Measurements from ENCODE around the gene PCDHA4. TPM values are rescaled to one million over a fixed set of nuclear protein-coding genes. Genes with fewer than 3 reads are reported as not detected.

Gene PCDHA4
- total RNA-seq, 1 experiment from 2014 or later, result not detected

GRCh38 chr5:140796718-140797095 is 10.2 kb upstream of the PCDHA4 start:
- POLR2A ChIA-PET, result no interaction called here
- RAD21 ChIA-PET (ENCODE audit: low non-redundant PET in 1 of 2, low total read pairs in 2 of 2, uncharacterized antibody in 2 of 2, unreplicated experiment in 2 of 2), result no interaction called here
- no peak overlapping the region for H3K4me3 ChIP-seq (replicated peaks in 1 of 2; ENCODE audit: low read depth in 1 of 2, low read length in 2 of 2)
- no peak overlapping the region for H2AFZ ChIP-seq (ENCODE audit: low read depth, low read length, poor library complexity, severe bottlenecking)
- no peaks in the 10 kb centered on the region; a peak in 1 of 4 replicates for H3K9me3 ChIP-seq (ENCODE audit: control insufficient read depth in 1 of 2, insufficient read depth in 1 of 2, low read depth in 1 of 2, low read length in 2 of 2)
- H3K27ac ChIP-seq (ENCODE audit: low read depth, low read length), result no peak overlapping the region
- no peaks in the 10 kb centered on the region for H4K20me1 ChIP-seq (ENCODE audit: insufficient read depth)
- no peaks in the 10 kb centered on the region for H3K79me2 ChIP-seq (ENCODE audit: insufficient read depth, low read length)
- no peaks in the 10 kb centered on the region for H3K9me2 ChIP-seq (ENCODE audit: insufficient read depth)
- CTCF ChIA-PET, result no interaction called here
- TF ChIP-seq SIN3A (IDR thresholded peaks at IDR 0.05; ENCODE audit: low read depth) (no peak), TCF7L2 (IDR thresholded peaks at IDR 0.05; ENCODE audit: borderline replicate concordance, extremely low read depth, insufficient read depth, insufficient read length) (no peak)
- no peaks in the 10 kb centered on the region for H3K36me3 ChIP-seq (ENCODE audit: control insufficient read depth in 1 of 2, insufficient read depth in 2 of 2, low read length in 2 of 2)
- no peak for DNase-seq (ENCODE audit: low read depth, low spot score)
- ATAC-seq, result no peak
- no peak overlapping the region for H3K9ac ChIP-seq (ENCODE audit: low read length)
- H3K4me1 ChIP-seq (ENCODE audit: control insufficient read depth in 1 of 2, insufficient read depth in 2 of 2, low read length in 2 of 2), result no peaks in the 10 kb centered on the region
- no peak overlapping the region for H3K4me2 ChIP-seq (ENCODE audit: low read length)
- no TSS peak for BruUV-seq (replicated peaks)
- intact Hi-C loops (cut with micrococcal nuclease), result no loop called here
- H3K27me3 ChIP-seq (ENCODE audit: insufficient read depth, low read length), result no peaks in the 10 kb centered on the region

DNA sequence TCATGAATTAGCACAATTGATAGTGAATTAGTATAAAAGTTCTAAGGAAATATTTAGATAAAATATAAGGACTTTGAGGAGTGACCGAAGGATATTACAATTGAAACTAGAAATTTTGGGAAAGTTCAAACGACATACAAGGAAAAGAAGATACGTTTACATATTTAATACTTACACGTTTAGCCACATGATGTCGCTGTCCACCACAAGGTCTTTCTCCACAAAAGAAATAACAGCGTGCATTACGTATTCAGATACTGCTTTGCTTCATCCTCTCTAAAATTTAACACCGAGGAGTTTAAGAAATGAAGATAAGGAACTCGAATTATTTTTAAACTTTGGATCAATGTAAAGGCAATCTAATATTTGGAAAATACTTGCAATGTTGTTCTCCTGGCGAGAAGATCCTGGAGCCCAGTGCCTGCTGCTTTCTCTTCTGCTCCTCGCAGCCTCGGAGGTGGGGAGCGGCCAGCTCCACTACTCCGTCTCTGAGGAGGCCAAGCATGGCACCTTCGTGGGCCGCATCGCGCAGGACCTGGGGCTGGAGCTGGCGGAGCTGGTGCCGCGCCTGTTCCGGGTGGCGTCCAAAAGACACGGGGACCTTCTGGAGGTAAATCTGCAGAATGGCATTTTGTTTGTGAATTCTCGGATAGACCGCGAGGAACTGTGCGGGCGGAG is 5.9 kb upstream of the PCDHA4 start, which contains the start of gene PCDHA3:
PCDHA3 (plus strand) TSS at position 242 of the 678 bp plus-strand sequence.
- no peaks in the 10 kb centered on the region for H3K9me2 ChIP-seq (ENCODE audit: insufficient read depth)
- RAD21 ChIA-PET (ENCODE audit: low non-redundant PET in 1 of 2, low total read pairs in 2 of 2, uncharacterized antibody in 2 of 2, unreplicated experiment in 2 of 2), result no interaction called here
- POLR2A ChIA-PET, result no interaction called here
- no peaks in the 10 kb centered on the region for H3K4me1 ChIP-seq (ENCODE audit: control insufficient read depth in 1 of 2, insufficient read depth in 2 of 2, low read length in 2 of 2)
- no peaks in the 10 kb centered on the region for H3K36me3 ChIP-seq (ENCODE audit: control insufficient read depth in 1 of 2, insufficient read depth in 2 of 2, low read length in 2 of 2)
- ATAC-seq, result no peak
- H3K79me2 ChIP-seq (ENCODE audit: insufficient read depth, low read length), result no peaks in the 10 kb centered on the region
- H2AFZ ChIP-seq (ENCODE audit: low read depth, low read length, poor library complexity, severe bottlenecking), result no peak within 1 kb of the TSS
- H3K27ac ChIP-seq (ENCODE audit: low read depth, low read length), result no peak within 1 kb of the TSS
- H3K4me2 ChIP-seq (ENCODE audit: low read length), result no peak within 1 kb of the TSS
- H3K4me3 ChIP-seq (replicated peaks in 1 of 2; ENCODE audit: low read depth in 1 of 2, low read length in 2 of 2), result no peak within 1 kb of the TSS
- no peak for DNase-seq (ENCODE audit: low read depth, low spot score)
- CTCF ChIA-PET, result no interaction called here
- intact Hi-C loops (cut with micrococcal nuclease), result no loop called here
- H3K9ac ChIP-seq (ENCODE audit: low read length), result no peak within 1 kb of the TSS
- no peaks in the 10 kb centered on the region for H4K20me1 ChIP-seq (ENCODE audit: insufficient read depth)
- no peak for TF ChIP-seq ZFX (IDR thresholded peaks at IDR 0.05)
- no peak for TF ChIP-seq CEBPB (IDR thresholded peaks at IDR 0.05; ENCODE audit: low read depth)
- no peak for TF ChIP-seq ELF1 (IDR thresholded peaks at IDR 0.05; ENCODE audit: borderline replicate concordance, low read depth)
- TF ChIP-seq ZNF274 (IDR thresholded peaks at IDR 0.05; ENCODE audit: low read depth, low read length), result no peak
- TF ChIP-seq SRF (IDR thresholded peaks at IDR 0.05; ENCODE audit: low read depth), result no peak
- no peak for TF ChIP-seq YY1 (IDR thresholded peaks at IDR 0.05; ENCODE audit: extremely low read depth, insufficient replicate concordance, low read depth, low read length)
- TF ChIP-seq TCF7L2 (IDR thresholded peaks at IDR 0.05; ENCODE audit: borderline replicate concordance, extremely low read depth, insufficient read depth, insufficient read length), result no peak
- no peak for TF ChIP-seq SIN3A (IDR thresholded peaks at IDR 0.05; ENCODE audit: low read depth)
- TF ChIP-seq CTCF (IDR thresholded peaks at IDR 0.05 in 2 of 3, conservative IDR thresholded peaks at IDR 0.05 in 1 of 3; ENCODE audit: borderline replicate concordance in 1 of 3, insufficient read depth in 1 of 3, low read depth in 2 of 3, low read length in 2 of 3), result no peak
- TF ChIP-seq JUND (IDR thresholded peaks at IDR 0.05), result no peak
- no peak for TF ChIP-seq POLR2AphosphoS5 (IDR thresholded peaks at IDR 0.05; ENCODE audit: low read depth, low read length)
- TF ChIP-seq, protein P1, sequence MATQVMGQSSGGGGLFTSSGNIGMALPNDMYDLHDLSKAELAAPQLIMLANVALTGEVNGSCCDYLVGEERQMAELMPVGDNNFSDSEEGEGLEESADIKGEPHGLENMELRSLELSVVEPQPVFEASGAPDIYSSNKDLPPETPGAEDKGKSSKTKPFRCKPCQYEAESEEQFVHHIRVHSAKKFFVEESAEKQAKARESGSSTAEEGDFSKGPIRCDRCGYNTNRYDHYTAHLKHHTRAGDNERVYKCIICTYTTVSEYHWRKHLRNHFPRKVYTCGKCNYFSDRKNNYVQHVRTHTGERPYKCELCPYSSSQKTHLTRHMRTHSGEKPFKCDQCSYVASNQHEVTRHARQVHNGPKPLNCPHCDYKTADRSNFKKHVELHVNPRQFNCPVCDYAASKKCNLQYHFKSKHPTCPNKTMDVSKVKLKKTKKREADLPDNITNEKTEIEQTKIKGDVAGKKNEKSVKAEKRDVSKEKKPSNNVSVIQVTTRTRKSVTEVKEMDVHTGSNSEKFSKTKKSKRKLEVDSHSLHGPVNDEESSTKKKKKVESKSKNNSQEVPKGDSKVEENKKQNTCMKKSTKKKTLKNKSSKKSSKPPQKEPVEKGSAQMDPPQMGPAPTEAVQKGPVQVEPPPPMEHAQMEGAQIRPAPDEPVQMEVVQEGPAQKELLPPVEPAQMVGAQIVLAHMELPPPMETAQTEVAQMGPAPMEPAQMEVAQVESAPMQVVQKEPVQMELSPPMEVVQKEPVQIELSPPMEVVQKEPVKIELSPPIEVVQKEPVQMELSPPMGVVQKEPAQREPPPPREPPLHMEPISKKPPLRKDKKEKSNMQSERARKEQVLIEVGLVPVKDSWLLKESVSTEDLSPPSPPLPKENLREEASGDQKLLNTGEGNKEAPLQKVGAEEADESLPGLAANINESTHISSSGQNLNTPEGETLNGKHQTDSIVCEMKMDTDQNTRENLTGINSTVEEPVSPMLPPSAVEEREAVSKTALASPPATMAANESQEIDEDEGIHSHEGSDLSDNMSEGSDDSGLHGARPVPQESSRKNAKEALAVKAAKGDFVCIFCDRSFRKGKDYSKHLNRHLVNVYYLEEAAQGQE (IDR thresholded peaks at IDR 0.05; ENCODE audit: low read depth), result no peak
- TF ChIP-seq CBX3 (IDR thresholded peaks at IDR 0.05; ENCODE audit: low read depth), result no peak
- TF ChIP-seq RAD21 (IDR thresholded peaks at IDR 0.05; ENCODE audit: low read depth), result no peak
- TF ChIP-seq, protein P2, sequence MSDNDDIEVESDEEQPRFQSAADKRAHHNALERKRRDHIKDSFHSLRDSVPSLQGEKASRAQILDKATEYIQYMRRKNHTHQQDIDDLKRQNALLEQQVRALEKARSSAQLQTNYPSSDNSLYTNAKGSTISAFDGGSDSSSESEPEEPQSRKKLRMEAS (IDR thresholded peaks at IDR 0.05), result no peak
- TF ChIP-seq EGR1 (IDR thresholded peaks at IDR 0.05; ENCODE audit: low read depth), result no peak
- no peaks in the 10 kb centered on the region for H3K27me3 ChIP-seq (ENCODE audit: insufficient read depth, low read length)
- no TSS peak for BruUV-seq (replicated peaks)
- H3K9me3 ChIP-seq (ENCODE audit: control insufficient read depth in 1 of 2, insufficient read depth in 1 of 2, low read depth in 1 of 2, low read length in 2 of 2), result peaks cover 0 to 5% of the 10 kb centered on the region in 2 experiments; a peak in 2 of 4 replicates

Measured in HCT116 (cell line).